Measurements from ENCODE around the gene SYS1.
"Not testable (repeated sequence)": the region's sequence is repeated elsewhere in the genome, so short reads cannot be mapped to it uniquely, and the experiment has no call there.

The SYS1 gene

DNA sequence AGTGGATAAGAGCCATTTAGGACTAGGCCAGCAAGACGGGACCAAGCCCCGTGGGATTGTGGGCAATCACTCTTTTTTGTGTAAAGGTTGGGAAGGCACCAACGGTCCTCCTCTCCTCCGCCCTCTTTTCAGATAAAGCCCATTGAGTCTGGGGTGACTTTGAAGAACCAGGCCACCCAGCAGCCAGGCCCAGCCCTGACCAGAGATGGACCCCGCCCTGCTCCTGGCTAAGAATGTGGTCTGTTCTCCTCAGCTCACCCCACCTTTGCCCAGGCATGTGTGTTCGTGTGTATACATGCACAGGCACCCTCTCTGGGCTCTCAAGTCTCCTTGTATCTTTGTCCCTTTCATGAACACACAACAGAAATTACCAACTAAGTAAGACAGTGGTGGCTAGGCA, 23.9 kb upstream of the SYS1 start:
- DNase-seq (ENCODE audit: extremely low spot score, insufficient read length, low read depth) (no peak), FAIRE-seq (no peak)

DNA sequence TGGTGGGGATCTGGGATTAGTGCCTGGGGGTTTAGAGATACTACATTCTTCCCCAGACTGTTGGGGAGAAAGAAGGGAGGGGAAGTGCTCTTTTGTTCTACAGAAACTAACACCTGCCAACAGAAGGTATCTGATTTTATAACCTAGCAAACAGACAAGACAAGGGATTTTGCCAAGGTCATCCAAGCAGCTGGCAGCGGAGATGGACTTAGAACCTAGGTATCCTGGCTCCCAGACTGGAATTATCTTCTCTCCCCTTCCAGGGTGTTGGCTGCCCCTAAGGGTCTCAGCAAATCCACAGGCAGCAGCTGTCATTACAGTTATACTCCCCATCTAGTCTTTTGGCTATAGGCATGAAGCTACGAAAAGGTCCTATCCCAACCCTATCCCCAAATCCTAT, 23.2 kb upstream of the SYS1 start:
- FAIRE-seq = no peak
- DNase-seq (ENCODE audit: extremely low spot score, insufficient read length, low read depth) = no peak

DNA sequence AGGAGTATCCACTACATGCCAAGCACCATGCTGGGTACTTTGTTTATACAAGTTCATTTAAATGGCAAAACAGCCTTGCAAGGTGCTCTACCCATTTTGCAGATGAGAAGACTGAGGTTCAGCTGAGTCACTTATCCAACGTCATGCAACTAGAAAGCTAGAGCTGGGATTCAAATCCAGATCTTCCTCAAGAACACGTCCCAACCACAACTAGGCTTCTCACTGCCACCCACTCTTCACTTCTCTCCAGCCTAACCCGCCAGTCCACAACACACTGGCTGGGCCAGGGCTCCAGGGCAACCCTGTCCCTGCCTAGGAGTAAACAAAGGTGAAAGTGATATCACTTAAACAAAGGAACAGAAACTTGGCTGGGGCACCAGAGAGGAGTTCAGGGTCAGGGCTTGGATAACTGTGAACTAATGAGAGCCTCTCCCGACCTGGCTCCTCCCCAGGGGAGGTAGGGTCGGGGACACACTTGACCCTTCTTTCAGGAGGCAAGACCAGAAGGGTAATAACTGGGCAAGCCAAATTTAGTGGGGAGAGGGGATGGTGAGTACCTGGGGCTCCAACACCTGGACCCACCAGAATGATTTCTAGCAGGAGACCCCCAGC, 22.6 kb upstream of the SYS1 start:
- no peak for DNase-seq (ENCODE audit: extremely low spot score, insufficient read length, low read depth)
- no peak for FAIRE-seq

GRCh38 chr20:45340951-45341350, 22.0 kb upstream of the SYS1 start:
- FAIRE-seq (no peak), DNase-seq (ENCODE audit: extremely low spot score, insufficient read length, low read depth) (no peak)

- DNase-seq (ENCODE audit: extremely low spot score, insufficient read length, low read depth) (no peak), FAIRE-seq (no peak)
Measured at GRCh38 chr20:45341579-45341938, 21.4 kb upstream of the SYS1 start.

DNA sequence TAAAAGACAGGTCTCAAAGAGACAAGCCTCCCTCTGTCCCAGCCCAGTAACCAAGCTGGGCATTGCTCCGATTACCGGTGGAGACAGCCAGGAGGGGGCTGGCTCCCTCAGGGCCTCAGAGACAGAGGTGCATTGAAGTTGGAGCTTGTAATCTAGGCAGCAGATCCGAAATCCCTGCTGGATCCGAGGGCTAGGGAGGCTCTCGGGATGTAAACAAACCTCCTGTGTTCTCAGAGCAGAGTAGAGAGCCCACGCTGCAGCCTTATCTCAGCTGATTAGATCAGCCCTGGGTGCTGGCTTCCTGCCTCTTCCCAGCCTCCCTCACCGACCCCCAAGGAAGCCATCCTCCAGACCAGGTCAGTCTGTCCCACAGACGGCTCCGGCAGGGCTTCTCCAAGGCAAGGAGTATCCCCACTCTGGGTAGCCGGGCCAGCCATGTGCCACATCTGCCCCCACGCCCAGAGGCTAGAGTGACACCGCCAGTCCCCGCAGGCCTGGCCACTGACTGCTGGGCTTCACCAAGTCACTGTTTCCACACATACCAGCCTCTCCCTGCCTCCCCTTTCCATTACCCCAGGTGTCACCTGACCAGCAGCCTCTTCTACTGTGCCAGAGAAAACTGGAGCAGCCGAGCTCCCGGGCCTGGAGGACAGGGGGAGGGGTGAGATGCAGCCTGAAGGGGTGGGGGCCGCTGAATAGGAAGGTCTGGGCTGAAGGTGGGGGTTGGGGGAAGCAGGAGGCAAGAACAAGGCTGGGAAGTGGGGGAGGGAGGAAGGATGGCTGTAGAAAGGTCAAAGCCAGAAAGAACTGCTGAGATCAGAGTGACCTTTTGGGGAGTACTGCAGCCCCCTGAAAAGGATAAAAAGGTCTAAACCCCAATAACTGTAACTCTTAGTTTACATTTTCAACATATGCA, 20.8 kb upstream of the SYS1 start:
- DNase-seq (ENCODE audit: extremely low spot score, insufficient read length, low read depth) (no peak), FAIRE-seq (no peak)

GRCh38 chr20:45342855-45343531, 20.0 kb upstream of the SYS1 start:
- DNase-seq (ENCODE audit: extremely low spot score, insufficient read length, low read depth) = no peak
- FAIRE-seq = no peak

GRCh38 chr20:45343532-45344167, 19.3 kb upstream of the SYS1 start:
- DNase-seq (ENCODE audit: extremely low spot score, insufficient read length, low read depth) (no peak), FAIRE-seq (no peak)

DNA sequence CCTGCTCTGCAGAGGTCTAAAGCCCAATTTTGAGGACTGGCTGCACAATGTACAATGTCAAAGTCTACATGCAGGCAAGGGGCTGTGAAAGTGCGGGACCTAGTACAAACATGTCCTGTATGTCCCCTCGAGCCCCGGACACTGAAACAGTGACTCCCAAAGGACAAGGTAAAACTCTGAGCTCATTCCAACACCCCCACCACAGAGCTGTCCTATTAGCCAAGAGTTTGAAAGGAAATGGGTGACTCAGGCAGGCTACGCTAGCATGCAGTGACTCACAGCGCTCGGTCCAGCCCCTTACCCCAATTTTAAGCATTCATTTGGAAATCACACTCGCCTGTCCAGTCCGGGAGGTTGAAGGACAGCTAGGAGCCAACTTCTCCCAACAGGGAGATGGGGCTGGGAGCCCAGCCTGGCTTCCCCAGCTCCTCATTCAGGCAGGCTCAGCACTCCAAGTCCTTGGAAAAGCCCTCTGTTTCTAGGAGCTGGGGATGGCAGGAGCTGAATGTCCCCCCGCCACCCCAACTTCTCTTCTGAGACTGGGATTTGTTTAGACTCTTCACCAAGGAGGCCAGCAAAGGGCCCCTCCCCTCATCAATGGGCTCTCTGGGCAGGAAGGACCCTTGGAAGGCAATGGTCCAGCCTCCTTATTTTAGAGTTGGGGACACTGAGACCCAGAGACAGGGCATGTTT, 18.6 kb upstream of the SYS1 start:
- no peak for DNase-seq (ENCODE audit: extremely low spot score, insufficient read length, low read depth)
- FAIRE-seq = no peak

DNA sequence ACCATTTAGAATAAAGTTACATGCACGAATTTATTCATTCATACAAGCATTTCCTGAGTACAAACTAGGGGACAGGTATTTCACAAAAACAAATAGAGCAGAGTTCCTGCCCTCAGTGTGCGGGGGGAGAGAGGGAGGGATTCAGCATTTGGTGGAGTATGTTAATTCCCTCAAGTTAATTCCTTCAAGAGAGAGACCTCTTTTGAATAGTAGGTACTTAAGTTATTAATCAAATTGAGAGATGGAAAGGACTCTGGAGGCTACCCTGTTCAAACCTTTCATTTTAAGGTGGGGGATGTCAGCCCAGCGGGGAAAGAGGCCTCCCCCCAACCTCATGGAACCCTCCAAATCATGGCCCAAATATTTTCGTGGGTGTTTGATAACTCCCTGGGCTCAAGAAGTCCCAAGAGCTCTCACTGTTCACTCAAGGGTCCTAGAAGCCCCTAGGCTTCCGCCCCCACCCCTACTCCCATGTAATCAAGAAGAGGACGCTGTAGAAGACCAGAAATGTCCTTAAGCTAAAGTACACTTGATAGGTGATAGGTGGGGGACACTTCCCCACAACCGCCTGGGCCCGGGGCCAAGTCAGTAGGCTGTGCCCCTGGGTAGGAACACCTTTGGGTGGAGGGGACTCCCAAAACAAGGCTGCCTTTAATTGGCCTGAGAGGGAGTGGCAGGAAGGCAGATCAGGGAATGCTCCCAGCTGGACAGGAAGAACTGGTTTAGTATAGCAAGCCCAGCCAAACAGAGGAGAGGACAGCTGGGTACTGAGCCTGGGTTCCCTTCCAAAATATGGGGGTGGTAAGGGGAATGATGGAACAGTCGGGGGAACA, 17.6 kb upstream of the SYS1 start:
- DNase-seq (ENCODE audit: extremely low spot score, insufficient read length, low read depth) (no peak), FAIRE-seq (no peak)

GRCh38 chr20:45346291-45346718, 16.7 kb upstream of the SYS1 start:
- DNase-seq (ENCODE audit: extremely low spot score, insufficient read length, low read depth) (no peak), FAIRE-seq (no peak)

DNA sequence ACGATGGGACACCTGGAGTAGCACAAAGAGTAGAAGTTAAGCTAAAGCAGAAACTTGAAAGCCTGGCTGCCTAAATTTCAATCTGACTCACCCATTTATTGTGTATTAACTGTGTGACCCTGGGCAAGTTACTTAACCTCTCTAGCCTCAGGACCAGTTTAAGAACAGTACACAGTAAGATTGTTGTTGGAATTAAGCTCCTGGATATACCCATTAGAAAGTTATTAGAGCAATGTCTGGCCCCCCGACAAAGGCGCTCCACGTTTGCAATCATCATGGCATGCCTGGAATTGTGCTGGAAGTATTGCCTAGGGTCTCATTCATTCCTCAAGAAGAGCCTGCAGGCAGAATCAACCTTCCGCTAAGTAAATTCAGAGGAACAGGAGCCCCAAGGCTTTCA, 16.1 kb upstream of the SYS1 start:
- FAIRE-seq = no peak

GRCh38 chr20:45347297-45347935, 15.5 kb upstream of the SYS1 start:
- FAIRE-seq = no peak
- no peak for DNase-seq (ENCODE audit: extremely low spot score, insufficient read length, low read depth)

More for the DNA sequence above, 16.1 kb upstream of the SYS1 start:
- DNase-seq (ENCODE audit: extremely low spot score, insufficient read length, low read depth) = no peak

DNA sequence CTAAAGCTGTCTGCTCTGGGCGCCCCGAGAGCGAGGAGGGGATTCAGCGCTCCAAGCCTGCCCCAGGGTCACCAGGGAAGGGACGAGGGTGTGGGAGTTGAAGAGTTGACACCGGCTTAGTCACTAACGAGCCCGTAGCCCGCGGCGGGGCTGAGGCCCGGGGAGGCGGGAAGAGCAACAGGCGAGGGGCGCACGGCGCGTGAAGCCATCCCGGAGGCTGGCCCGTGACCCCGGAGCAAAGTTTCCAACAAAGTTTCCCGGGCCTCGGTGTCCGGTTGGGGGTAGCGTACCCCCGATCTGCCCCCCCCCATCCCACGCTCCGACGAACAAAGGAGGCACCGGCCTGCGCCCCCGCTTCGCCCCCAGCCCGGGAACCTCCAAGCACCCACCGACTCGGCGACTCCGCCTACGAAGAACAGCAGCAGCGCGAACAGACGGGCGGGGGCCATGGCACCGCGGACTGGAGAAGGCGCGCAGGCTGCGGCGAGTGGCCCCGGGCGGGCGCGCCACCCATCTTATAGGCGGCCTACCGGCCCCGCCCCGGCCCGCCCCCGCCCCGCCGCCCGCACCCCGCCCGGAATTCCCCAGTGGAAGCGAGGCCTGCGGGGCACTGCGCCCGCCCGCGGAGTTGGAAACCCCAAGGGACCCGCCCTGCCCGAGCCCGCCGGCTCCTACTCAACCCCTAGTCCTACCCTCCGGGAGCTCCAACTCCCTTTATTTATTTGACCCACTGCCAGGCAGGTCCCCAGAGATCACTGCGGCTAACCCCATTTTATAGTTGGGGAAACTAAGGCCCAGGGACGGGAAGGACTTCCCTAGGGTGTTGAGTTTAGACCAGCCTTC, 14.8 kb upstream of the SYS1 start, which contains the start of gene SDC4:
SDC4 (minus strand) TSS at position 489 of the 843 bp plus-strand sequence; CDS start at position 449, 40 bp downstream.
- no peak for FAIRE-seq
- no peak for DNase-seq (ENCODE audit: extremely low spot score, insufficient read length, low read depth)

GRCh38 chr20:45350217-45350616, 12.7 kb upstream of the SYS1 start:
- FAIRE-seq (no peak), DNase-seq (ENCODE audit: extremely low spot score, insufficient read length, low read depth) (no peak)

DNA sequence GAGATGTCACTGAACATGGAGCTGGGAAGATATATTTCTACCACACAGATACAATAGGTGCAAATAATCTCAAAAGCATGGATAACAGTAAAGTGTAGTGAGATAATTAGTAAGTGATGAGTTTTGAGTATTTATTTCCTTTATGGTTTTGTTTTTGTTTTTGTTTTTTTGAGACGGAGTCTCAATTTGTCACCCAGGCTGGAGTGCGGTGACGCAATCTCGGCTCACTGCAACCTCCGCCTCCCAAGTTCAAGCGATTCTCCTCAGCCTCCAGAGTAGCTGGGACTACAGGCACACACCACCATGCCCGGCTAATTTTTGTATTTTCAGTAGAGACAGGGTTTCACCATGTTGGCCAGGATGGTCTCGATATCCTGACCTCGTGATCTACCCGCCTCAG, 12.2 kb upstream of the SYS1 start:
- not testable (repeated sequence) for FAIRE-seq

DNA sequence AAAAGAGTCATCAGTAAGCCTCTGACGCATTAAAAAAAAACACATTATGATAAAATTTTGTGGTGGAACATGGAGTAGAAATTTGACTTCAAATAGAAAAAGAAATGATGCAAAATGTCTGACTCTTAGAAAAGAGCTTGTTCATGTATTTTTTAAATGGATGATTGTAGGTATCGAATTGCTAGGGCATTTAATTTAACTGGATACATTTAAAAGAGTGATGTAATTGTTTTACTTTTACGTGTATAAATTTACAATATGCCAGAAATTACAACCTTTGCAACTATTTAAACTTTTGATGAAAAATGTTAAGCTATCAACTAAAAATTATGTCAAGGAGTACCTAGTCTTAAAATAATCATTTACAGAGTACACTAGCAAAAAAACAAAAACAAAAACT, 10.2 kb upstream of the SYS1 start:
- FAIRE-seq = no peak

More for the DNA sequence above, 12.2 kb upstream of the SYS1 start:
- not testable (repeated sequence) for DNase-seq (ENCODE audit: extremely low spot score, insufficient read length, low read depth)

GRCh38 chr20:45353746-45354145, 9.2 kb upstream of the SYS1 start:
- FAIRE-seq = no peak
- DNase-seq (ENCODE audit: extremely low spot score, insufficient read length, low read depth) = no peak

More for the DNA sequence above, 10.2 kb upstream of the SYS1 start:
- DNase-seq (ENCODE audit: extremely low spot score, insufficient read length, low read depth) = no peak

Data from GM18507 (cell line).